HEK293 (cell line): ENCODE data around the gene KIF26B.

Source experiments
- CTCF ChIA-PET: fragments of 350-600 bp; formaldehyde crosslinking; extraction: SDS; loops from one replicate; lab custom pipeline; 2021; ENCODE audit warnings: antibody characterized with exemption; lab: Yijun Ruan, JAX
- POLR2A ChIA-PET: fragments of 300-600 bp; formaldehyde crosslinking; extraction: SDS; loops from one replicate; lab custom pipeline; 2020; ENCODE audit warnings: antibody characterized with exemption, inconsistent platforms; lab: Yijun Ruan, JAX
- H3K27ac ChIP-seq: fragments of 200-500 bp; sonication (Bioruptor generic); 2 replicates; pipeline ENCODE4 v1.5.1; 2014; ENCODE audit warnings: low read depth, low read length, control low read depth, inconsistent platforms; ENCODE audit errors: extremely low read depth
- H3K36me3 ChIP-seq, 2 experiments: fragments of 200-500 bp in 1 of 2; sonication (Bioruptor generic) in 1 of 2; 1 replicate in 1 of 2; 2 replicates in 1 of 2; pipeline ENCODE4 v1.5.1; 2014 to 2017; ENCODE audit warnings: inconsistent platforms in 2 of 2, low read length in 2 of 2; ENCODE audit not compliant: control insufficient read depth in 2 of 2, insufficient read depth in 1 of 2
- H3K4me1 ChIP-seq: fragments of 200-500 bp; sonication (Bioruptor generic); 2 replicates; pipeline ENCODE4 v1.5.1; 2014; ENCODE audit warnings: mild to moderate bottlenecking, low read length, inconsistent platforms; ENCODE audit not compliant: control insufficient read depth, insufficient read depth
- H3K4me3 ChIP-seq: 2 replicates; pipeline ENCODE4 v1.5.1; 2011; ENCODE audit warnings: low read depth, mild to moderate bottlenecking, control low read depth, low read length, moderate library complexity
- H3K9me3 ChIP-seq: fragments of 200-500 bp; sonication (Bioruptor generic); 2 replicates; pipeline ENCODE4 v1.5.1; 2014; ENCODE audit warnings: low read depth, low read length, inconsistent platforms; ENCODE audit not compliant: control insufficient read depth, insufficient read depth
- BCL6B ChIP-seq: fragments of 450-650 bp; formaldehyde crosslinking; IDR thresholded peaks from 2 replicates; pipeline ENCODE4 v1.5.1; 2017; ENCODE audit warnings: missing biosample characterization, missing genetic modification characterization
- GFI1B ChIP-seq: fragments of 450-650 bp; formaldehyde crosslinking; IDR thresholded peaks from 2 replicates; pipeline ENCODE4 v1.5.1; 2016; ENCODE audit warnings: missing biosample characterization, missing genetic modification characterization
- GLIS2 ChIP-seq: fragments of 450-650 bp; formaldehyde crosslinking; IDR thresholded peaks from 2 replicates; pipeline ENCODE4 v1.5.1; 2016; ENCODE audit warnings: missing biosample characterization, missing genetic modification characterization
- HOXC10 ChIP-seq: sonication (generic); formaldehyde crosslinking; IDR thresholded peaks from 2 replicates; pipeline ENCODE4 v1.8.1; 2023; ENCODE audit warnings: mild to moderate bottlenecking, missing genetic modification reagents
- HOXD13 ChIP-seq: sonication (generic); formaldehyde crosslinking; IDR thresholded peaks from 2 replicates; pipeline ENCODE4 v1.8.0; 2022; ENCODE audit warnings: missing genetic modification reagents, borderline replicate concordance
- IKZF3 ChIP-seq: fragments of 450-650 bp; IDR thresholded peaks from 2 replicates; pipeline ENCODE4 v1.5.0; 2018; ENCODE audit warnings: missing biosample characterization, mild to moderate bottlenecking, missing genetic modification characterization, moderate library complexity
- PRDM6 ChIP-seq: fragments of 450-650 bp; formaldehyde crosslinking; IDR thresholded peaks from 2 replicates; pipeline ENCODE4 v1.5.1; 2017; ENCODE audit warnings: missing biosample characterization, missing genetic modification characterization
- SALL2 ChIP-seq: fragments of 450-650 bp; formaldehyde crosslinking; IDR thresholded peaks from 2 replicates; pipeline ENCODE4 v1.5.0; 2017; ENCODE audit warnings: missing biosample characterization, mild to moderate bottlenecking, missing genetic modification characterization, borderline replicate concordance
- YY2 ChIP-seq: fragments of 450-650 bp; formaldehyde crosslinking; IDR thresholded peaks from 2 replicates; pipeline ENCODE4 v1.5.1; 2016; ENCODE audit warnings: missing biosample characterization, missing genetic modification characterization
- ZBTB1 ChIP-seq: fragments of 450-650 bp; formaldehyde crosslinking; IDR thresholded peaks from 2 replicates; pipeline ENCODE4 v1.5.1; 2016; ENCODE audit warnings: missing biosample characterization, missing genetic modification characterization
- ZNF121 ChIP-seq: fragments of 450-650 bp; formaldehyde crosslinking; IDR thresholded peaks from 2 replicates; pipeline ENCODE4 v1.5.1; 2016; ENCODE audit warnings: missing biosample characterization, missing genetic modification characterization
- ZNF132 ChIP-seq: fragments of 450-650 bp; formaldehyde crosslinking; IDR thresholded peaks from 2 replicates; pipeline ENCODE4 v1.5.1; 2017; ENCODE audit warnings: missing biosample characterization, missing genetic modification characterization, borderline replicate concordance
- ZNF146 ChIP-seq: fragments of 450-650 bp; formaldehyde crosslinking; IDR thresholded peaks from 2 replicates; pipeline ENCODE4 v1.5.1; 2016; ENCODE audit warnings: missing biosample characterization, missing genetic modification characterization
- ZNF148 ChIP-seq: fragments of 450-650 bp; formaldehyde crosslinking; IDR thresholded peaks from 2 replicates; pipeline ENCODE4 v1.5.0; 2017; ENCODE audit warnings: missing biosample characterization, missing genetic modification characterization, borderline replicate concordance
- ZNF174 ChIP-seq: fragments of 450-650 bp; formaldehyde crosslinking; IDR thresholded peaks from 2 replicates; pipeline ENCODE4 v1.5.0; 2017; ENCODE audit warnings: missing biosample characterization, mild to moderate bottlenecking, missing genetic modification characterization
- ZNF175 ChIP-seq: fragments of 450-650 bp; formaldehyde crosslinking; IDR thresholded peaks from 2 replicates; pipeline ENCODE4 v1.5.1; 2016; ENCODE audit warnings: missing biosample characterization, missing genetic modification characterization
- ZNF2 ChIP-seq: fragments of 450-650 bp; formaldehyde crosslinking; IDR thresholded peaks from 2 replicates; pipeline ENCODE4 v1.5.1; 2016; ENCODE audit warnings: missing biosample characterization, missing genetic modification characterization
- ZNF223 ChIP-seq: fragments of 450-650 bp; formaldehyde crosslinking; IDR thresholded peaks from 2 replicates; pipeline ENCODE4 v1.5.1; 2016; ENCODE audit warnings: missing biosample characterization, missing genetic modification characterization
- ZNF366 ChIP-seq: fragments of 450-650 bp; formaldehyde crosslinking; conservative IDR thresholded peaks from 2 replicates; pipeline ENCODE4 v1.5.1; 2016; ENCODE audit warnings: missing biosample characterization, missing genetic modification characterization
- ZNF404 ChIP-seq: fragments of 450-650 bp; formaldehyde crosslinking; IDR thresholded peaks from 2 replicates; pipeline ENCODE4 v1.5.1; 2017; ENCODE audit warnings: missing biosample characterization, missing genetic modification characterization
- ZNF416 ChIP-seq: fragments of 450-650 bp; formaldehyde crosslinking; IDR thresholded peaks from 2 replicates; pipeline ENCODE4 v1.5.1; 2016; ENCODE audit warnings: missing biosample characterization, missing genetic modification characterization
- ZNF423 ChIP-seq: fragments of 450-650 bp; formaldehyde crosslinking; IDR thresholded peaks from 2 replicates; pipeline ENCODE4 v1.5.1; 2016; ENCODE audit warnings: missing biosample characterization, missing genetic modification characterization
- ZNF501 ChIP-seq: fragments of 450-650 bp; formaldehyde crosslinking; IDR thresholded peaks from 2 replicates; pipeline ENCODE4 v1.5.1; 2016; ENCODE audit warnings: missing biosample characterization, missing genetic modification characterization
- ZNF629 ChIP-seq: fragments of 450-650 bp; formaldehyde crosslinking; IDR thresholded peaks from 2 replicates; pipeline ENCODE4 v1.5.1; 2017; ENCODE audit warnings: missing biosample characterization, missing genetic modification characterization
- ZNF660 ChIP-seq: fragments of 450-650 bp; IDR thresholded peaks from 2 replicates; pipeline ENCODE4 v1.5.1; 2018; ENCODE audit warnings: missing biosample characterization, mild to moderate bottlenecking, missing genetic modification characterization
- ZNF830 ChIP-seq: fragments of 450-650 bp; IDR thresholded peaks from 2 replicates; pipeline ENCODE4 v1.5.0; 2018; ENCODE audit warnings: missing biosample characterization, missing genetic modification characterization, low read depth, mild to moderate bottlenecking, moderate library complexity
- ZSCAN23 ChIP-seq: fragments of 450-650 bp; formaldehyde crosslinking; IDR thresholded peaks from 2 replicates; pipeline ENCODE4 v1.5.1; 2016; ENCODE audit warnings: missing biosample characterization, missing genetic modification characterization
- TF ChIP-seq, protein P1 (sequence below): fragments of 450-650 bp; formaldehyde crosslinking; optimal IDR thresholded peaks from 2 replicates; pipeline ENCODE3; 2016; ENCODE audit warnings: missing biosample characterization, mild to moderate bottlenecking, missing genetic modification characterization

The KIF26B gene

GRCh38 chr1:245304698-245305097 is 149.9 kb downstream of the KIF26B start:
- ChIA-PET POLR2A (no interaction called here), CTCF (interaction anchor here (0.7 kb wide), 1 partner anchor 123 kb away, joined by 4 read pairs; no protein-coding TSS in a partner anchor)
- Histone ChIP-seq H3K4me1 (no peaks in the 10 kb centered on the region), H3K36me3 (no peaks in the 10 kb centered on the region), H3K27ac (no peak overlapping the region), H3K4me3 (no peak overlapping the region), H3K9me3 (no peaks in the 10 kb centered on the region)
- TF ChIP-seq ZNF629 (tag by site-specific recombination) (no peak), ZNF423 (no peak), GLIS2 (tag by site-specific recombination) (no peak), ZNF175 (tag by site-specific recombination) (no peak), ZNF148 (no peak), HOXD13 (CRISPR knock-in tag) (no peak), ZNF366 (peak; percentile 33; the same call in 1 of the 2 replicates)

- POLR2A ChIA-PET: no interaction called here
- H3K27ac ChIP-seq: no peak overlapping the region
- CTCF ChIA-PET: no interaction called here
These were observed 151.2 kb downstream of the KIF26B start for GRCh38 chr1:245306020-245306419.

DNA sequence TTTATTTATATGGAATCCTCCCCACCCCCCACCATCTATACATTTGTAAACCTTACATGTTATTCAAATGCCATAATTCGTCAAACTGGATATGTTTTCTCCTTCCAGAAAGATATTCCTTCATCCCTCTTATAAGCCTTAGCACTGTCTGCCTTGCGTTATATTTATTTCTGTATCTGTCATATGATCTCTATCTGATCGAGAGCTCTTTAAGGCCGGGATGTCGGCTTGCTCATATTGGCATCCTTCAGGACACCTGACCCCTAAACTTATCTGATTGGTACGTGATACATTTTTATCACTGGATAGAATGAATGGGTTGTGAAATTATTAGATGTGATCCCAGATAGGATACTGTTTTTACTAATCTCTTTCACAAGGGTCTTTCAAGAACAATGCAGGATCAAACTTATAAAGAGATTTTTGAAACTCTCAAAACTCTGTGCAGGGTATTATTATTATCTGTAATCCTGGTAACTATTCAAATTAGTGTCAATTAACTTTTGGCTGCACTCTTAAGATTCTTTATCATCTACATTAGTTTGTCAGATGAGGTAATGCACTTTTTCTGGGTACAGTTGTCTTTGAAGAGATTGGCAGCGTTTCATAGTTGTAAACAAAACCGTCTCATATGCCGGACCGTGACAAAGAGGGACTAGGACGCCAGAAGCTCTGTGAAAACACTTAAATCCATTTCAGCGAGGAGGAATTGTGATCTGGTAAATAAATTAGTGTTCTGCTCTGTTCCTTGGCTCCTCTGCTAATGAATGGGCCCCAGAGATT is 152.0 kb downstream of the KIF26B start:
- H3K4me3 ChIP-seq: no peak overlapping the region
- no peak overlapping the region for H3K27ac ChIP-seq
- POLR2A ChIA-PET: no interaction called here
- TF ChIP-seq ZNF132 (tag by site-specific recombination): no peak
- no peak for TF ChIP-seq ZNF174 (tag by site-specific recombination)
- TF ChIP-seq PRDM6 (tag by site-specific recombination): peak; percentile 66
- peak; percentile 23; the same call in 1 of the 2 replicates for TF ChIP-seq ZNF366
- TF ChIP-seq ZNF121 (tag by site-specific recombination): no peak
- TF ChIP-seq, protein P1, sequence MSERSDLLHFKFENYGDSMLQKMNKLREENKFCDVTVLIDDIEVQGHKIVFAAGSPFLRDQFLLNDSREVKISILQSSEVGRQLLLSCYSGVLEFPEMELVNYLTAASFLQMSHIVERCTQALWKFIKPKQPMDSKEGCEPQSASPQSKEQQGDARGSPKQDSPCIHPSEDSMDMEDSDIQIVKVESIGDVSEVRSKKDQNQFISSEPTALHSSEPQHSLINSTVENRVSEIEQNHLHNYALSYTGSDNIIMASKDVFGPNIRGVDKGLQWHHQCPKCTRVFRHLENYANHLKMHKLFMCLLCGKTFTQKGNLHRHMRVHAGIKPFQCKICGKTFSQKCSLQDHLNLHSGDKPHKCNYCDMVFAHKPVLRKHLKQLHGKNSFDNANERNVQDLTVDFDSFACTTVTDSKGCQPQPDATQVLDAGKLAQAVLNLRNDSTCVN (tag by site-specific recombination): no peak
- no peak for TF ChIP-seq ZBTB1 (tag by site-specific recombination)
- no peak for TF ChIP-seq ZSCAN23 (tag by site-specific recombination)
- TF ChIP-seq ZNF223 (tag by site-specific recombination): no peak
- no peak for TF ChIP-seq ZNF2 (tag by site-specific recombination)
- no peak for TF ChIP-seq BCL6B
- TF ChIP-seq HOXC10: no peak
- TF ChIP-seq ZNF660: no peak
- no peak for TF ChIP-seq ZNF404 (tag by site-specific recombination)
- no peak for TF ChIP-seq SALL2
- no peak for TF ChIP-seq YY2 (tag by site-specific recombination)
- no peak for TF ChIP-seq GFI1B (tag by site-specific recombination)
- TF ChIP-seq ZNF416 (tag by site-specific recombination): no peak
- TF ChIP-seq ZNF830 (tag by site-specific recombination): no peak

More at GRCh38 chr1:245306020-245306419, 151.2 kb downstream of the KIF26B start:
- TF ChIP-seq ZNF146 (tag by site-specific recombination) (peak; percentile 73), ZNF501 (no peak), IKZF3 (tag by site-specific recombination) (no peak), GFI1B (tag by site-specific recombination) (no peak)
- Histone ChIP-seq H3K4me3 (no peak overlapping the region), H3K4me1 (no peaks in the 10 kb centered on the region), H3K36me3 (no peaks in the 10 kb centered on the region), H3K9me3 (no peaks in the 10 kb centered on the region)

More for the DNA sequence above, 152.0 kb downstream of the KIF26B start:
- CTCF ChIA-PET: interaction anchor here (0.6 kb wide), 1 partner anchor 904 kb away, joined by 4 read pairs; no protein-coding TSS in a partner anchor
- Histone ChIP-seq H3K9me3 (no peaks in the 10 kb centered on the region), H3K36me3 (no peaks in the 10 kb centered on the region), H3K4me1 (no peaks in the 10 kb centered on the region)
